Testis (tissue), 3 donors: Measurements from ENCODE around the gene CRIP1. TPM values are rescaled to one million over a fixed set of nuclear protein-coding genes. Genes with fewer than 3 reads are reported as not detected.

Experiments
- DNase-seq: peaks from one replicate; pipeline ENCODE4 v3.0.0-alpha.2; 2019
- H3K27ac ChIP-seq, 2 donors: fragments of 200-600 bp; sonication (generic); one replicate each; pipeline ENCODE4 v1.5.1; 2019
- H3K27me3 ChIP-seq: fragments of 200-600 bp; sonication (generic); one replicate; pipeline ENCODE4 v1.5.1; 2019
- H3K36me3 ChIP-seq: fragments of 200-600 bp; sonication (generic); one replicate; pipeline ENCODE4 v1.5.1; 2017; ENCODE audit warnings: low read depth; ENCODE audit errors: missing control alignments
- H3K4me1 ChIP-seq: fragments of 200-600 bp; sonication (generic); one replicate; pipeline ENCODE4 v1.5.1; 2019
- H3K4me3 ChIP-seq, 2 donors: fragments of 200-600 bp; sonication (generic); one replicate each; pipeline ENCODE4 v1.5.1; 2017 to 2019
- H3K9me3 ChIP-seq: fragments of 200-600 bp; sonication (generic); one replicate; pipeline ENCODE4 v1.5.1; 2017
- POLR2A ChIP-seq: fragments of 450-650 bp; IDR thresholded peaks from one replicate; pipeline ENCODE4 v1.6.1; 2017; ENCODE audit warnings: antibody characterized with exemption, mild to moderate bottlenecking, moderate library complexity
- WGBS, 2 donors: methylation state at CpG; one replicate each; pipeline ENCODE4 v1.1.5; 2018; 5-methylcytosine and 5-hydroxymethylcytosine counted together
- intact Hi-C: fragments of 100-400 bp; cut with DNase I; formaldehyde crosslinking; loops from one replicate; pipeline ENCODE4 v1.15.1; 2023; ENCODE audit warnings: low total_unique reads
- polyA plus RNA-seq: library from polyadenylated mRNA; stranded (reverse); fragments of 350-450 nt; fragmentation: Illumina TruSeq; extraction: RNeasy Lipid Tissue Mini Kit (QIAGEN cat#74804); gene quantifications from one replicate; pipeline ENCODE4 v1.2.3, GENCODE V29; 2014; ENCODE audit warnings: low read depth, low replicate concordance; ENCODE audit not compliant: insufficient read depth
- total RNA-seq, 2 donors: library from RNA; depleted of rRNA; stranded (reverse); fragments of >200 nt; gene quantifications; one replicate each; pipeline ENCODE4 v1.2.3, GENCODE V29; 2016
- TF ChIP-seq, protein P1 (sequence below), 3 experiments: fragments of 450-650 bp in 2 of 3; fragments of 200-600 bp in 1 of 3; sonication (generic) in 1 of 3; IDR thresholded peaks; one replicate each; pipeline ENCODE4 v1.5.1; 2016 to 2019; ENCODE audit warnings: antibody characterized with exemption in 3 of 3, mild to moderate bottlenecking in 2 of 3, moderate library complexity in 1 of 3

CRIP1 gene
- total and polyA plus RNA-seq, 3 donors from 2014 or later, result 3.0 to 154 (median 4.4) TPM

GRCh38 chr14:105533811-105534498 lies 47.3 kb downstream of the CRIP1 start:
- WGBS, 2 donors, result 77 to 78% methylated on average over 21 of the region's 21 CpGs
- intact Hi-C loops, result no loop called here
- no peak for DNase-seq
- peaks cover under 1% of the 10 kb centered on the region for H3K4me1 ChIP-seq
- no peaks in the 10 kb centered on the region for H3K27me3 ChIP-seq
- H3K27ac ChIP-seq, result no peak overlapping the region
- TF ChIP-seq, protein P1, sequence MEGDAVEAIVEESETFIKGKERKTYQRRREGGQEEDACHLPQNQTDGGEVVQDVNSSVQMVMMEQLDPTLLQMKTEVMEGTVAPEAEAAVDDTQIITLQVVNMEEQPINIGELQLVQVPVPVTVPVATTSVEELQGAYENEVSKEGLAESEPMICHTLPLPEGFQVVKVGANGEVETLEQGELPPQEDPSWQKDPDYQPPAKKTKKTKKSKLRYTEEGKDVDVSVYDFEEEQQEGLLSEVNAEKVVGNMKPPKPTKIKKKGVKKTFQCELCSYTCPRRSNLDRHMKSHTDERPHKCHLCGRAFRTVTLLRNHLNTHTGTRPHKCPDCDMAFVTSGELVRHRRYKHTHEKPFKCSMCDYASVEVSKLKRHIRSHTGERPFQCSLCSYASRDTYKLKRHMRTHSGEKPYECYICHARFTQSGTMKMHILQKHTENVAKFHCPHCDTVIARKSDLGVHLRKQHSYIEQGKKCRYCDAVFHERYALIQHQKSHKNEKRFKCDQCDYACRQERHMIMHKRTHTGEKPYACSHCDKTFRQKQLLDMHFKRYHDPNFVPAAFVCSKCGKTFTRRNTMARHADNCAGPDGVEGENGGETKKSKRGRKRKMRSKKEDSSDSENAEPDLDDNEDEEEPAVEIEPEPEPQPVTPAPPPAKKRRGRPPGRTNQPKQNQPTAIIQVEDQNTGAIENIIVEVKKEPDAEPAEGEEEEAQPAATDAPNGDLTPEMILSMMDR (IDR thresholded peaks at IDR 0.05), result no peak
- TF ChIP-seq POLR2A, result no peak
- no peaks in the 10 kb centered on the region for H3K9me3 ChIP-seq
- H3K4me3 ChIP-seq, result no peak overlapping the region
- H3K36me3 ChIP-seq, result no peaks in the 10 kb centered on the region

- TF ChIP-seq, protein P1 (IDR thresholded peaks at IDR 0.05), result no peak
- no peak for TF ChIP-seq POLR2A
- H3K36me3 ChIP-seq, result no peaks in the 10 kb centered on the region
- H3K27ac ChIP-seq, result no peak overlapping the region
- intact Hi-C loops, result no loop called here
- DNase-seq, result no peak
- H3K4me1 ChIP-seq, result no peaks in the 10 kb centered on the region
- 61 to 65% methylated on average over 10 to 13 of the region's 13 CpGs for WGBS, 2 donors
- H3K9me3 ChIP-seq, result no peaks in the 10 kb centered on the region
- no peak overlapping the region for H3K4me3 ChIP-seq
- no peaks in the 10 kb centered on the region for H3K27me3 ChIP-seq
These were observed 47.9 kb downstream of the CRIP1 start for GRCh38 chr14:105534586-105534985.

DNA sequence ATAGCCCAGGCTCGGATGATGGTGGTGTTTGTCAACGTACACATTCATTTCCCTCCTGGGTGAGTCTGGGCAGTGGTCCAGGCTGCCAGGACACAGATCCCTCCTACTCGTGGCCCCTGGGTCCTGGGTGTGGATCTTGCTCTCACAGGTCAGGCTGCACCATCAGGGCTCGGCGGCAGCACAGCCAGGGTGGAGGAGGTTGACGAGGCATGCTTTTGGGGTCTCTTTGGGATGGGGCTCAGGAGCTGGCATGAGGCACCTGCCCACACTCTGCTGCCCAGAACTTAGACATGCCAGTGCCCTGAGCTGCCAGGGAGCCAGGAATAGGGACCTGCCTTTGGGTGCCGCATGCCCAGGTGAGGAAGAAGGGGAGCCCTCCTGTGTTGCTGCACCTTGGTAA lies 49.4 kb downstream of the CRIP1 start:
- H3K27ac ChIP-seq, result no peak overlapping the region
- 79 to 94% methylated on average over 3 to 7 of the region's 7 CpGs for WGBS, 2 donors
- H3K9me3 ChIP-seq, result no peaks in the 10 kb centered on the region
- intact Hi-C loops, result no loop called here
- no peak overlapping the region for H3K4me3 ChIP-seq
- no peak for DNase-seq
- H3K27me3 ChIP-seq, result no peaks in the 10 kb centered on the region
- TF ChIP-seq, protein P1 (IDR thresholded peaks at IDR 0.05), result no peak
- TF ChIP-seq POLR2A, result no peak
- no peaks in the 10 kb centered on the region for H3K4me1 ChIP-seq
- no peaks in the 10 kb centered on the region for H3K36me3 ChIP-seq

GRCh38 chr14:105536691-105537579 lies 50.2 kb downstream of the CRIP1 start:
- Histone ChIP-seq H3K27ac (no peak overlapping the region), H3K4me1 (no peaks in the 10 kb centered on the region), H3K9me3 (no peaks in the 10 kb centered on the region), H3K27me3 (no peaks in the 10 kb centered on the region), H3K4me3 (no peak overlapping the region), H3K36me3 (no peaks in the 10 kb centered on the region)
- intact Hi-C loops, result no loop called here
- no peak for DNase-seq
- TF ChIP-seq, protein P1 (IDR thresholded peaks at IDR 0.05), result no peak
- TF ChIP-seq POLR2A, result no peak
- 79 to 83% methylated on average over 33 to 34 of the region's 34 CpGs for WGBS, 2 donors
